HFFc6 (cell line): ENCODE data around the gene INPP4A. TPM values are rescaled to one million over a fixed set of nuclear protein-coding genes. Genes with fewer than 3 reads are reported as not detected.

Experiments
- DNase-seq: peaks from one replicate; pipeline ENCODE4 v3.0.0-alpha.2; 2018
- H3K27ac Mint-ChIP-seq: 2 replicates; pipeline ENCODE4 v1.8.0; 2020; ENCODE audit warnings: mild to moderate bottlenecking, mixed read lengths
- H3K27me3 Mint-ChIP-seq: 2 replicates; pipeline ENCODE4 v1.8.0; 2021; ENCODE audit warnings: mild to moderate bottlenecking, moderate library complexity, mixed read lengths; ENCODE audit not compliant: insufficient read depth
- H3K36me3 Mint-ChIP-seq: 2 replicates; pipeline ENCODE4 v1.8.0; 2021; ENCODE audit warnings: low read depth, mixed read lengths
- H3K4me1 Mint-ChIP-seq: 2 replicates; pipeline ENCODE4 v1.8.0; 2020; ENCODE audit warnings: low read depth, mixed read lengths
- H3K4me3 Mint-ChIP-seq: 2 replicates; pipeline ENCODE4 v1.8.0; 2020; ENCODE audit warnings: mild to moderate bottlenecking, moderate library complexity, mixed read lengths
- H3K9me3 Mint-ChIP-seq: 2 replicates; pipeline ENCODE4 v1.8.0; 2020; ENCODE audit warnings: mild to moderate bottlenecking, mixed read lengths
- total RNA-seq, 6 experiments: library from RNA; stranded (reverse); fragmentation: NEBNext Ultra II Directional; extraction: Animal tissue kit (Norgen Biotek cat#: 25700); gene quantifications; 2 replicates in 1 of 6; 3 replicates in 5 of 6; pipeline ENCODE4 v1.2.3, GENCODE V29; 2021
- TF ChIP-seq, protein P1 (sequence below): fragments of 200-600 bp; sonication (generic); IDR thresholded peaks from 2 replicates; pipeline ENCODE4 v1.5.0; 2021; ENCODE audit warnings: antibody characterized with exemption, mild to moderate bottlenecking

INPP4A gene
- total RNA-seq, 6 experiments from 2014 or later: 15.8 to 19.4 (median 18.2) TPM

DNA sequence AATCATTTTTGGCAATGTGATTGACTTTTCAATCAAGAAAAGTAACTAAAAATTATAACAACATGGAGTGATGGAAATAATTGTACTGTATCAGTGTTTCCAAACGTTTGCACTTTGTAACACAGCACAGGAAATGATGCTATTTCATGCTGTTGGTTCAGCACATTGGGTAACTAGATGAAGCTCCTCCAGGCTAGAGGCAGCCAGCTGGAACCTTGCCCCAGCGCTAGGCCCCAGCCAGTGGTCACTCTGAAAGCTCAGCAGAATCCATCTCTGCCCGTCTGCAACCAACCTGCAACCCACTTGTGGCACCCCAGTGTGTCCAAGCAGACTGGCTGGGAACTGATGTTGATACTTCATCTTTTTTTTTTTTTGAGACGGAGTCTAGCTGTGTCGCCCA lies 179.0 kb downstream of the INPP4A start:
- H3K27ac Mint-ChIP-seq: no peak overlapping the region
- DNase-seq: no peak
- no peak overlapping the region for H3K4me3 Mint-ChIP-seq
- H3K9me3 Mint-ChIP-seq: peaks cover 9% of the 10 kb centered on the region
- H3K36me3 Mint-ChIP-seq: peaks cover 8% of the 10 kb centered on the region; the same call in 1 of the 2 replicates
- TF ChIP-seq, protein P1, sequence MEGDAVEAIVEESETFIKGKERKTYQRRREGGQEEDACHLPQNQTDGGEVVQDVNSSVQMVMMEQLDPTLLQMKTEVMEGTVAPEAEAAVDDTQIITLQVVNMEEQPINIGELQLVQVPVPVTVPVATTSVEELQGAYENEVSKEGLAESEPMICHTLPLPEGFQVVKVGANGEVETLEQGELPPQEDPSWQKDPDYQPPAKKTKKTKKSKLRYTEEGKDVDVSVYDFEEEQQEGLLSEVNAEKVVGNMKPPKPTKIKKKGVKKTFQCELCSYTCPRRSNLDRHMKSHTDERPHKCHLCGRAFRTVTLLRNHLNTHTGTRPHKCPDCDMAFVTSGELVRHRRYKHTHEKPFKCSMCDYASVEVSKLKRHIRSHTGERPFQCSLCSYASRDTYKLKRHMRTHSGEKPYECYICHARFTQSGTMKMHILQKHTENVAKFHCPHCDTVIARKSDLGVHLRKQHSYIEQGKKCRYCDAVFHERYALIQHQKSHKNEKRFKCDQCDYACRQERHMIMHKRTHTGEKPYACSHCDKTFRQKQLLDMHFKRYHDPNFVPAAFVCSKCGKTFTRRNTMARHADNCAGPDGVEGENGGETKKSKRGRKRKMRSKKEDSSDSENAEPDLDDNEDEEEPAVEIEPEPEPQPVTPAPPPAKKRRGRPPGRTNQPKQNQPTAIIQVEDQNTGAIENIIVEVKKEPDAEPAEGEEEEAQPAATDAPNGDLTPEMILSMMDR: no peak
- H3K4me1 Mint-ChIP-seq: no peaks in the 10 kb centered on the region
- no peaks in the 10 kb centered on the region for H3K27me3 Mint-ChIP-seq

DNA sequence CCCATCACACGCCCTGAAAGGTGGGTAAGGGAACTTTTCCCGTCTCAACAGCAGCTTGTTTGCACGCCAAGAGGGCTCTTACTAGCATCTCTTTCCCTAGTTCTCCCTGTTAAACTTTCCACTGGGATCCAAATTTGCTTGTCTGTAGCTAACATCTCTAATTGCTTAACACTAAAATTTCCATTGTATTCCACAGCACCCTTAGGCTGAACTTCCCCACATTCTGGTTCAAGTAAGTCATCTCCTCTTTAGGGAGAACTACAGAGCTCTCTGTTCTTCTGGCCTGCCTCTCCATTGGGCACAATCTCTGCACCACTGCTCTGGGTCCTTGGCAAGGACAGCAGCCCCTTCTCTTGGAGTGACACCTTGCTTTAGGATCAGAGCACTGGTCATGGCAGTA lies 187.7 kb downstream of the INPP4A start:
- TF ChIP-seq, protein P1: no peak
- Mint-ChIP-seq H3K36me3 (peaks cover 8% of the 10 kb centered on the region; the same call in 1 of the 2 replicates), H3K9me3 (peaks cover 9% of the 10 kb centered on the region), H3K4me3 (no peak overlapping the region), H3K4me1 (peaks cover 9% of the 10 kb centered on the region; the same call in 1 of the 2 replicates), H3K27me3 (peaks cover 25% of the 10 kb centered on the region), H3K27ac (no peak overlapping the region)
- DNase-seq: no peak

DNA sequence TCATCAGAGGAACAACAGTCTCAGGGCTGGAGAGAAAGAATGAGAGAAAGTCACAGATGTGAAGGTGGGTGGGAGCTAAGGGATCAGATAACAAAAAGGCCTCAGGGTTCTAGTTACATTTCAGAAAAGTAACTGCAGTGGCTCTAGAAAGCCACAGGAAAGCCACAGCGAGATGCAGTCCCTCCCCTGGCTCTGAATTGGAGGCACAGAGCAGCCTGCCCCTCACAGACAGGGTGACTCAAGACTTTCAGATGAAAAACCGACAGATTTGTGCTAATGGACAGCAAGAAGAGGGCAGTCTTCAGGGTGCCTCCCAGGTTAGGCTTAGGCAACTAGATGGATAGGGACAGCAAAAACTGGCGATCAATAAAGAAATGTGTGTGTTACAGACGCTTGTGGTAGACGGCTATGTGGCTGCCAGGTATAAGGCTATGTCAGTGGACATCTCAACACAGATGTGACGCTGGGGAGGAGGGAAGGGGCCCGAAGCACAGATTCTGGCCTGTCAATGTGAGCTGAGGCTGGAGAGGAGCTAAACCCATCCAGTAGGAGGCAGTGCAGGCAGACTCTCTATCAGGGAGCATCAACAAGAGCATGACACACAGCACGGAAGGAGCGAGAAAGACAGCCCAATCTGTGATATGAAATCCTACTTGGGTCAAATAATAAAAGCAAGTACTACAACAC lies 189.9 kb downstream of the INPP4A start:
- TF ChIP-seq, protein P1: peak; percentile 61
- Mint-ChIP-seq H3K4me3 (no peak overlapping the region), H3K4me1 (peaks cover 9% of the 10 kb centered on the region; the same call in 1 of the 2 replicates), H3K27me3 (peaks cover 30% of the 10 kb centered on the region), H3K9me3 (no peaks in the 10 kb centered on the region), H3K36me3 (no peaks in the 10 kb centered on the region), H3K27ac (no peak overlapping the region)
- DNase-seq: no peak

DNA sequence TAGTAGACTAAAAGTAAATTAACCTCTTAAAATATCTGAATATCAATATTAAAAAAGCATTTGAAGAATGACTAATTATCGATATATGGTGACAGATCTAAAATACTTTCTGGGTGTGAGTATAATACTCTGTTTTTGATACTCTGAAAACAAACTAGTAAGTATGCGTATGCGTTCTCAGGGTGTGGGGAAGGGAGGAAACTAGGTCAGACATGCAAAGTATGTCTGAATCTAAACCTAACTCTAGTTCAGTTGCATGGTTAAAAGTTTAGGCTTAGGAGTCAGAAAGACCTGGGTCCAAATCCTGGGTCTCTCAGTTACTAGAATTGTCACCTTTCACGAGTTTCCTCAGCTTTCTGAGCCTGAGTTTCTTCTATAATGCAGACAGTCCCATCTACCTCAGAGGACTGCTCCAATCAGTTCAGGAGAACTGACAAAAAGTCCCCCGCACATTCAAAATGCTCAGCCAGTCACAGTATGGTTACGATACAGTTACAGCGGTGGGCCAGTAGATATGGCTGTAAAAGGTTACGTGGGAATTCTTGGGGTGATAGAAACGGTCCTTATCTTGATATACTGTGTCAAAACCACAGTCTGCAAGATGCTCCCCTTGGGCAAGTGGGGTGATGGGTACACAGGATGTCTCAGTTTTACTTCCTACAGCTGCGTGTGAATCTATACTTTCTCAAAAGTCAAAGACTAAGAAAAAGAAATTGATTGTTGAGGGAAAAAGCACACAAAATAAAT lies 192.9 kb downstream of the INPP4A start:
- H3K27ac Mint-ChIP-seq: no peak overlapping the region
- no peaks in the 10 kb centered on the region for H3K9me3 Mint-ChIP-seq
- TF ChIP-seq, protein P1: no peak
- H3K36me3 Mint-ChIP-seq: no peaks in the 10 kb centered on the region
- peaks cover 9% of the 10 kb centered on the region; the same call in 1 of the 2 replicates for H3K4me1 Mint-ChIP-seq
- H3K4me3 Mint-ChIP-seq: no peak overlapping the region
- DNase-seq: no peak
- peaks cover 22% of the 10 kb centered on the region for H3K27me3 Mint-ChIP-seq

DNA sequence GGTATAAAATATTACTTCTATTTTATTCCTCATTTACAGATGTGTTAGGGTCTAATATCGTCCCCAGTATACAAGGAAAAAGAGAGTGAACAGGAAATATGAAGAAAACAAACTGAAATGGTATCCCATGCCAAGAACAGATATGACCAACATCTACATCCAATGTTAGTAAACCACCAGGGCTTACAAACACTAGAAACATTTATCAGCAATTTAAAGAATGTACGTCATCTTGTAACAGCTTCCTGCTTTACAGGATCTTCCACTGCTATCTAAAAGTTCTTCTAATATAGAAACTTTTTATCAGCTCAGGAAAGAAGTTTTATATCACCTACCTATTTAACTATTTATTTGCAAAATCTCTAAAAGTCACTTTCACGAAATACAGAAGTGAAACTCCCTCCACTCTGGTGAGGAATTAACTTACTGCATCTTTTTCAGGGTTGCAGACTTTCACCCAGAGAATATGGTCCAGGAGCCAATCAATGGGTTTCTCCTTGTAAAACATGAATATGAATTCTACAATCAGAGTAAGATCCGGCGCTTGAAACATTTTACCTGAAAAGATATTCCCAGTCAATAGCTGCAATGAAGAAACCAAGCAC lies 198.9 kb downstream of the INPP4A start:
- H3K4me1 Mint-ChIP-seq: peaks cover 10% of the 10 kb centered on the region
- H3K27me3 Mint-ChIP-seq: peaks cover 5% of the 10 kb centered on the region; the same call in 1 of the 2 replicates
- no peak overlapping the region for H3K27ac Mint-ChIP-seq
- no peak for DNase-seq
- H3K4me3 Mint-ChIP-seq: peak overlapping the region; percentile 6; the same call in 1 of the 2 replicates
- H3K9me3 Mint-ChIP-seq: no peaks in the 10 kb centered on the region
- TF ChIP-seq, protein P1: no peak
- no peaks in the 10 kb centered on the region for H3K36me3 Mint-ChIP-seq

Other genes with a start within 250 kb of the INPP4A start
- gene CNGA3, start 98.4 kb upstream of the INPP4A start, total RNA-seq: under 1 TPM; 0.14 to 0.71 (median 0.22) TPM
- 10 to 100 TPM; 12.5 to 16.9 (median 15.7) TPM for gene COA5, start 163.7 kb downstream of the INPP4A start, total RNA-seq
- gene UNC50, start 163.7 kb downstream of the INPP4A start, total RNA-seq: 10 to 100 TPM; 38.3 to 43.2 (median 41.6) TPM